Mesothelial cell of epicardium (in vitro differentiated cells): ENCODE measurements around the gene ZSWIM3. TPM values are rescaled to one million over a fixed set of nuclear protein-coding genes. Genes with fewer than 3 reads are reported as not detected.
"Not testable (repeated sequence)": the region's sequence is repeated elsewhere in the genome, so short reads cannot be mapped to it uniquely, and the experiment has no call there.

Source experiments
- DNase-seq, 2 experiments: peaks; one replicate each; pipeline ENCODE4 v3.0.0; 2021; ENCODE audit warnings: low spot score in 2 of 2; ENCODE audit not compliant: unreplicated experiment in 2 of 2
- H3K27ac Mint-ChIP-seq: 2 replicates; pipeline ENCODE4 v1.8.0; 2021; ENCODE audit warnings: mixed read lengths
- H3K27me3 Mint-ChIP-seq: 2 replicates; pipeline ENCODE4 v1.8.0; 2021; ENCODE audit warnings: low read depth, mixed read lengths
- H3K36me3 Mint-ChIP-seq: 2 replicates; pipeline ENCODE4 v1.8.0; 2021; ENCODE audit warnings: mixed read lengths
- H3K4me1 Mint-ChIP-seq: 2 replicates; pipeline ENCODE4 v1.8.0; 2021; ENCODE audit warnings: mixed read lengths
- H3K4me3 Mint-ChIP-seq: 2 replicates; pipeline ENCODE4 v1.8.0; 2021; ENCODE audit warnings: mild to moderate bottlenecking, moderate library complexity, mixed read lengths
- H3K9me3 Mint-ChIP-seq: 2 replicates; pipeline ENCODE4 v1.8.0; 2021; ENCODE audit warnings: mixed read lengths
- total RNA-seq: library from RNA; stranded (reverse); gene quantifications from 3 replicates; pipeline ENCODE4 v1.2.1, GENCODE V29; 2021
- TF ChIP-seq, protein P1 (sequence below): fragments of 200-600 bp; sonication (generic); IDR thresholded peaks from one replicate; pipeline ENCODE4 v1.5.0; 2021; ENCODE audit warnings: antibody characterized with exemption; ENCODE audit not compliant: unreplicated experiment

Gene ZSWIM3
- total RNA-seq, 1 donor from 2014 or later: 4.6 TPM

DNA sequence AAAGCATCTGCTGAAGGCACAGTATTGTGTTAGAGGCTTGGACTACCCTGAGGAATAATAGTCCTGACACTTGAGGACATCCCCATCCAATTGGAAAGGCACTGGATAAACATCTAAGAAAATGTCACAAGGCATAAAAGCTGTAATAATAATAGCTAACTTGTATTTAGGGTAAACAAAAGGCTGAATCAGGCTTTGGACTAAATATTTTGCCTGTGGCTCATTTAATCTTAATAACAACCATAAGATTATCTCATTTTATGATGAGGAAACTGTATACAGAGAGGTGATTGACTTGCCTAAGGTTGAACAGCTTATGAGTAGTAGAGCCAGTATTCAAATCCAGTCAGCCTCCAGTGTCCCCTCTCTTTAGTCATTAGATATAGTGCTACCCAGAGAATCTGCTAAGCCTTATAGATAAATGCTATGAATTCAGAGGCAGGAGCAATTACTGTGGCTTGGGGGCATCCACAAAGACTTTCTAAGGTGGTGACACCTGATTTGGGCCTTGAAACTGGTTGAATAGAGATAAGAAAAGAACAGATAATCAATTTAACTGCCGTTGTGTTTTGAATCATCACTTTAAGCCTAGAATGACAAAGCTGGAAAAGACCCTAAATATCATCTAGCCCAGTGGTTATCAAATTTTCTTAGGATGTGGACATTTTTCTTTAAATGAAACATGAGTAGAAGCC, 16.1 kb downstream of the ZSWIM3 start:
- no peaks in the 10 kb centered on the region for H3K27me3 Mint-ChIP-seq
- peaks cover 1% of the 10 kb centered on the region for H3K36me3 Mint-ChIP-seq
- no peaks in the 10 kb centered on the region for H3K4me1 Mint-ChIP-seq
- H3K9me3 Mint-ChIP-seq: no peaks in the 10 kb centered on the region
- no peak overlapping the region for H3K27ac Mint-ChIP-seq
- TF ChIP-seq, protein P1, sequence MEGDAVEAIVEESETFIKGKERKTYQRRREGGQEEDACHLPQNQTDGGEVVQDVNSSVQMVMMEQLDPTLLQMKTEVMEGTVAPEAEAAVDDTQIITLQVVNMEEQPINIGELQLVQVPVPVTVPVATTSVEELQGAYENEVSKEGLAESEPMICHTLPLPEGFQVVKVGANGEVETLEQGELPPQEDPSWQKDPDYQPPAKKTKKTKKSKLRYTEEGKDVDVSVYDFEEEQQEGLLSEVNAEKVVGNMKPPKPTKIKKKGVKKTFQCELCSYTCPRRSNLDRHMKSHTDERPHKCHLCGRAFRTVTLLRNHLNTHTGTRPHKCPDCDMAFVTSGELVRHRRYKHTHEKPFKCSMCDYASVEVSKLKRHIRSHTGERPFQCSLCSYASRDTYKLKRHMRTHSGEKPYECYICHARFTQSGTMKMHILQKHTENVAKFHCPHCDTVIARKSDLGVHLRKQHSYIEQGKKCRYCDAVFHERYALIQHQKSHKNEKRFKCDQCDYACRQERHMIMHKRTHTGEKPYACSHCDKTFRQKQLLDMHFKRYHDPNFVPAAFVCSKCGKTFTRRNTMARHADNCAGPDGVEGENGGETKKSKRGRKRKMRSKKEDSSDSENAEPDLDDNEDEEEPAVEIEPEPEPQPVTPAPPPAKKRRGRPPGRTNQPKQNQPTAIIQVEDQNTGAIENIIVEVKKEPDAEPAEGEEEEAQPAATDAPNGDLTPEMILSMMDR: no peak
- H3K4me3 Mint-ChIP-seq: no peak overlapping the region
- DNase-seq: no peak

DNA sequence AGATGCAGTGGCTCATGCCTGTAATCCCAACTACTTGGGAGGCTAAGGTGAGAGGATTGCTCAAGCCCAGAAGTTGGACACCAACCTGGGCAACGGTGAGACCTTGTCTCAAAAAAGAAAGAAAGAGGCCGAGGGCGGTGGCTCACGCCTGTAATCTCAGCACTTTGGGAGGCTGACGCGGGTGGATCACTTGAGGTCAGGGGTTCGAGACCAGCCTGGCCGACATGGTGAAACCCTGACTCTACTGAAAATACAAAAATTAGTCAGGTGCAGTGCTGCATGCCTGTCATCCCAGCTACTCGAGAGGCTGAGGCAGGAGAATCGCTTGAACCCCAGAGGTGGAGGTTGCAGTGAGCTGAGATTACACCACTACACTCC, 16.7 kb downstream of the ZSWIM3 start:
- H3K27ac Mint-ChIP-seq, H3K36me3 Mint-ChIP-seq, H3K4me1 Mint-ChIP-seq, H3K27me3 Mint-ChIP-seq, DNase-seq, H3K9me3 Mint-ChIP-seq, H3K4me3 Mint-ChIP-seq: not testable (repeated sequence)

DNA sequence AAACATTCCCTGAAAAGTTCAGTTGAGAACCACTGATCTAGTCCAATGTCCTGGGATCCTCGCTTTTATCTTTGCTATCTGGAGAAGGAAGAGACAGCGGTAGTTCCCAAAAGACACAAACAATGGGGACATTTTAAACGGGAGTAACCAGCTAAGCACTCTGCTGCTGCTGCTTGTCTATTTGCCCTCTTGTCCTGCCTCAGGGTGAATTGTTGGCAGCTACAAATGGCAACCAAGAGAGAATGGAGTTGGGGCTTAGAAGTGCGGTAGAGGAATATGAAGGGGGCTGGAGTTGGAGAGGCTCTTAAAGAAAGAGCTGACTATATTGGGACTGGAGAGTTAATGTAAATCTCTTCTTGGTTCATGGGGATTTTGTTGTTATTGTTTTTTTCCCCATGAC, 17.2 kb downstream of the ZSWIM3 start:
- no peaks in the 10 kb centered on the region for H3K27me3 Mint-ChIP-seq
- H3K4me3 Mint-ChIP-seq: no peak overlapping the region
- H3K9me3 Mint-ChIP-seq: no peaks in the 10 kb centered on the region
- H3K36me3 Mint-ChIP-seq: peaks cover 1% of the 10 kb centered on the region
- DNase-seq: no peak
- TF ChIP-seq, protein P1: no peak
- H3K4me1 Mint-ChIP-seq: no peaks in the 10 kb centered on the region
- H3K27ac Mint-ChIP-seq: no peak overlapping the region

DNA sequence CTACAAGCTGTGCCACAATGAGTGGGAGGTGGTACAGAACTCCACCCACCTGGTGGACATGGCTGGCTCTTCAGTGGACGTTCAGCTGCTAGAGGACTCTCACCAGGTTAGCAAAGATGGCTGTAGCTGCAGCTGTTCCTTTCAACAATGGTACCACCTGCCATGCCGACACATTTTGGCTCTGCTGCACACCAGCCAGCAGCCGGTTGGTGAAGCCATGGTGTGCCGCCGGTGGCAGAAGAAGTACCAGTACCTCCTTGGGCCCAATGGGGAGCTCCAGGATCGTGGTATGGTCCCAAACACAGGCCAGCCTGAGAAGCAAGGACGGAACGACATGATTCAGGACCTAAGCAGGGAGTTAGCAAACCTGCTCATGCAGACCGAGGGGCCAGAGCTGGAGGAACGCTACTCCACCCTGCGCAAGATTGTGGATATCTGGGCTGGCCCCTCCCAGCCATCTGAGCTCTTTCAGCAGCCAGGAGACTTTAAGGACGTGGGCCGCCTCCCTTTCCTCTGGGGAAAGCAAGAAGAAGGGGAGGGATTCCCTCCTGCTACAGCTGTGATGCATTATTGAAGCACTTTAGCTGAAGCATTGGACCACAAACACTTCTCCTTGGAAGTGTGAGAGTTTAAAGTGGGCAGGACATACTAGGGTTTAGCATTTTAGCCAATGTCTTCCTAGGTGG, 20.8 kb downstream of the ZSWIM3 start:
- Mint-ChIP-seq H3K27ac (no peak overlapping the region), H3K27me3 (no peaks in the 10 kb centered on the region), H3K4me1 (peaks cover 16% of the 10 kb centered on the region), H3K9me3 (no peaks in the 10 kb centered on the region), H3K36me3 (peaks cover 7% of the 10 kb centered on the region), H3K4me3 (no peak overlapping the region)
- DNase-seq: no peak
- TF ChIP-seq, protein P1: no peak

DNA sequence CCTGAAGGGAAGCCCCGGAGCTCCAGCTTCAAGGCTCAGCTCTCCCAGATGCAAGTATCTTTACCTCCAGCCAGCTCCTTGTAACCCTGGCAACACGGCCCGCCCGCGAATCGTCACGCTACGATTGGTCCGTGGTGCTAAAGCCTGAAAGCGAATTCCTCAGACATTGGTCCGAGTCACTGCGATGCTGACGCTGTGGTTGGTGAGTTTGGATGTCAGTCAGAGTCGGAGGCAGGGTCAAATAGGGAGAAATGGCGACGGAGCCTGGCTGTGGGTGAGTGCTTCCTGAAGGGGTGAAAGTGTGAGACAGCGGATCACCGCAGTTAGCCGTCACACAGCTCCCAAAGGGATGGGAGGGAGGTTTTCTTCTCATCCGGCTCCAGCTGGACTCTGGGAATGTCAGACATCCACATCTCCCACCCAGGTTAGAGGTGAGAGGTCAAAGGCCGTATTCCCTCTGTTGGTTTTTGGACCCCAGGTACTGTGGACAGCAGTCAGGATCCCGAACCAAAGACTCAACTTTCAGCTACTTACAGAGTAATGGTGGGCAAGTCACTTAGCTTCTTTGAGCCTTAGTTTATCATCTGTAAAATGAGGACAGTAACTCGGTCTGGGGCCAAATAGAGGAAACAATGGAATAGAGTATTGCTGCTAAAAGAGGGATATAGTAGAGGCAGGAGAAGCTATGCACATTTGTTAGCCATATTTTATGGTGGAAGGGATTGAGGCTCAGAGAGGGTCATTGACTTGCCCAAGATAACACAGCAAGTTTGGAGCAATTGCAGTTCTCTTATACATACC, 23.8 kb downstream of the ZSWIM3 start, which contains the start of gene ZSWIM1:
TSS of gene ZSWIM1 (plus strand) at position 240 of the 801 bp plus-strand sequence. CDS start 1,366 bp downstream, outside the sequence.
- Mint-ChIP-seq H3K4me1 (peaks cover 16% of the 10 kb centered on the region), H3K27me3 (no peaks in the 10 kb centered on the region), H3K4me3 (peak within 1 kb of the TSS; percentile 88), H3K36me3 (peaks cover 10% of the 10 kb centered on the region), H3K27ac (peak within 1 kb of the TSS; percentile 86), H3K9me3 (no peaks in the 10 kb centered on the region)
- TF ChIP-seq, protein P1: no peak
- DNase-seq: peak; percentile 98
